HFFc6 (cell line): ENCODE measurements around the gene CA7. TPM values are rescaled to one million over a fixed set of nuclear protein-coding genes. Genes with fewer than 3 reads are reported as not detected.

ENCODE experiments used
- DNase-seq: peaks from one replicate; pipeline ENCODE4 v3.0.0-alpha.2; 2018
- H3K27ac Mint-ChIP-seq: 2 replicates; pipeline ENCODE4 v1.8.0; 2020; ENCODE audit warnings: mild to moderate bottlenecking, mixed read lengths
- H3K27me3 Mint-ChIP-seq: 2 replicates; pipeline ENCODE4 v1.8.0; 2021; ENCODE audit warnings: mild to moderate bottlenecking, moderate library complexity, mixed read lengths; ENCODE audit not compliant: insufficient read depth
- H3K36me3 Mint-ChIP-seq: 2 replicates; pipeline ENCODE4 v1.8.0; 2021; ENCODE audit warnings: low read depth, mixed read lengths
- H3K4me1 Mint-ChIP-seq: 2 replicates; pipeline ENCODE4 v1.8.0; 2020; ENCODE audit warnings: low read depth, mixed read lengths
- H3K4me3 Mint-ChIP-seq: 2 replicates; pipeline ENCODE4 v1.8.0; 2020; ENCODE audit warnings: mild to moderate bottlenecking, moderate library complexity, mixed read lengths
- H3K9me3 Mint-ChIP-seq: 2 replicates; pipeline ENCODE4 v1.8.0; 2020; ENCODE audit warnings: mild to moderate bottlenecking, mixed read lengths
- CTCF ChIP-seq: fragments of 200-600 bp; sonication (generic); IDR thresholded peaks from 2 replicates; pipeline ENCODE4 v1.5.0; 2021; ENCODE audit warnings: antibody characterized with exemption, mild to moderate bottlenecking
- total RNA-seq, 6 experiments: library from RNA; stranded (reverse); fragmentation: NEBNext Ultra II Directional; extraction: Animal tissue kit (Norgen Biotek cat#: 25700); gene quantifications; 2 replicates in 1 of 6; 3 replicates in 5 of 6; pipeline ENCODE4 v1.2.3, GENCODE V29; 2021

CA7 gene
- total RNA-seq, 6 experiments from 2014 or later = not detected

- DNase-seq = no peak
- H3K4me3 Mint-ChIP-seq = no peak overlapping the region
- no peaks in the 10 kb centered on the region; the same call in 1 of the 2 replicates for H3K4me1 Mint-ChIP-seq
- no peak for TF ChIP-seq CTCF
- H3K36me3 Mint-ChIP-seq = no peaks in the 10 kb centered on the region
- peaks cover 37% of the 10 kb centered on the region for H3K27me3 Mint-ChIP-seq
- no peak overlapping the region for H3K27ac Mint-ChIP-seq
- H3K9me3 Mint-ChIP-seq = no peaks in the 10 kb centered on the region
These were observed 5.3 kb downstream of the CA7 start for GRCh38 chr16:66849549-66849948.

GRCh38 chr16:66850115-66850815 lies 6.1 kb downstream of the CA7 start:
- no peaks in the 10 kb centered on the region for H3K9me3 Mint-ChIP-seq
- TF ChIP-seq CTCF = no peak
- no peak overlapping the region for H3K4me3 Mint-ChIP-seq
- H3K27ac Mint-ChIP-seq = no peak overlapping the region
- H3K4me1 Mint-ChIP-seq = no peaks in the 10 kb centered on the region; the same call in 1 of the 2 replicates
- no peaks in the 10 kb centered on the region for H3K36me3 Mint-ChIP-seq
- no peak for DNase-seq
- H3K27me3 Mint-ChIP-seq = peaks cover 31% of the 10 kb centered on the region

- DNase-seq = no peak
- H3K4me3 Mint-ChIP-seq = no peak overlapping the region
- H3K4me1 Mint-ChIP-seq = no peaks in the 10 kb centered on the region
- H3K9me3 Mint-ChIP-seq = no peaks in the 10 kb centered on the region
- TF ChIP-seq CTCF = no peak
- no peak overlapping the region for H3K27ac Mint-ChIP-seq
- peaks cover 21% of the 10 kb centered on the region for H3K27me3 Mint-ChIP-seq
- no peaks in the 10 kb centered on the region for H3K36me3 Mint-ChIP-seq
These were observed 7.2 kb downstream of the CA7 start for GRCh38 chr16:66851166-66851964.

GRCh38 chr16:66853261-66854139 lies 9.3 kb downstream of the CA7 start:
- no peaks in the 10 kb centered on the region for H3K4me1 Mint-ChIP-seq
- TF ChIP-seq CTCF = 0 out of 2 replicates have a peak, but pooled peaks have one; percentile 11
- H3K27me3 Mint-ChIP-seq = peaks cover 4% of the 10 kb centered on the region
- DNase-seq = no peak
- H3K4me3 Mint-ChIP-seq = no peak overlapping the region
- no peaks in the 10 kb centered on the region for H3K9me3 Mint-ChIP-seq
- no peak overlapping the region for H3K27ac Mint-ChIP-seq
- no peaks in the 10 kb centered on the region for H3K36me3 Mint-ChIP-seq

GRCh38 chr16:66856184-66856730 lies 12.0 kb downstream of the CA7 start:
- Mint-ChIP-seq H3K4me1 (peaks cover 7% of the 10 kb centered on the region), H3K36me3 (no peaks in the 10 kb centered on the region), H3K4me3 (no peak overlapping the region), H3K9me3 (no peaks in the 10 kb centered on the region), H3K27me3 (peaks cover 3% of the 10 kb centered on the region), H3K27ac (no peak overlapping the region)
- DNase-seq = no peak
- no peak for TF ChIP-seq CTCF
